Thymus (tissue), 14 donors: ENCODE results near the gene THEM4. TPM values are rescaled to one million over a fixed set of nuclear protein-coding genes. Genes with fewer than 3 reads are reported as not detected.
A peak's percentile ranks its signal among the peaks of the same experiment; 100 is the strongest.

Source experiments
- DNase-seq, 9 donors: peaks; one replicate each; pipeline ENCODE4 v3.0.0-alpha.2; 2013; ENCODE audit warnings: low spot score in 9 of 9, low read depth in 6 of 9, missing footprints in 1 of 9
- H3K27ac ChIP-seq, 2 donors: one replicate each; pipeline ENCODE4 v1.5.1; 2013; ENCODE audit warnings: control low read depth in 1 of 2, low read depth in 1 of 2, low read length in 1 of 2, mild to moderate bottlenecking in 1 of 2, moderate library complexity in 1 of 2
- H3K27me3 ChIP-seq, 2 donors: one replicate each; pipeline ENCODE4 v1.5.1; 2013; ENCODE audit warnings: low read length in 1 of 2; ENCODE audit not compliant: control insufficient read depth in 2 of 2, insufficient read depth in 1 of 2
- H3K36me3 ChIP-seq, 2 donors: one replicate each; pipeline ENCODE4 v1.5.1; 2013; ENCODE audit warnings: low read length in 1 of 2, mild to moderate bottlenecking in 1 of 2, moderate library complexity in 1 of 2; ENCODE audit not compliant: control insufficient read depth in 2 of 2, insufficient read depth in 2 of 2
- H3K4me1 ChIP-seq, 2 donors: one replicate each; pipeline ENCODE4 v1.5.1; 2013; ENCODE audit warnings: low read length in 2 of 2; ENCODE audit not compliant: control insufficient read depth in 2 of 2, insufficient read depth in 2 of 2
- H3K4me3 ChIP-seq, 2 donors: one replicate each; pipeline ENCODE4 v1.5.1; 2013; ENCODE audit warnings: low read length in 2 of 2, control low read depth in 1 of 2, mild to moderate bottlenecking in 1 of 2
- H3K9me3 ChIP-seq, 2 donors: one replicate each; pipeline ENCODE4 v1.5.1; 2013; ENCODE audit warnings: low read length in 1 of 2, mild to moderate bottlenecking in 1 of 2; ENCODE audit not compliant: control insufficient read depth in 2 of 2, insufficient read depth in 1 of 2
- WGBS: extraction: QIAGEN DNeasy Blood & Tissue Kit; methylation state at CpG from one replicate; pipeline ENCODE4 v1.1.7; 2013; 5-methylcytosine and 5-hydroxymethylcytosine counted together
- long read RNA-seq, 10 donors: transcript quantifications; one replicate each; lab custom pipeline, GENCODE V29; 2026
- polyA plus RNA-seq: library from polyadenylated mRNA; stranded (reverse); fragments of 200-250 nt; gene quantifications from one replicate; pipeline ENCODE4 v1.2.3, GENCODE V29; 2013
- total RNA-seq: library from RNA; stranded (reverse); fragments of 120-200 nt; gene quantifications from one replicate; pipeline ENCODE4 v1.2.4, GENCODE V29; 2013
- donor health status: healthy.

The THEM4 gene
- total RNA-seq (6.9 TPM), polyA plus RNA-seq (46.2 TPM)
- long read RNA-seq, donor 1, partial matches to known transcripts, result 0 of 2 reads
- long read RNA-seq, donor 1, other reads (novel, unspliced or antisense), result 0 of 2 reads
- long read RNA-seq, donor 2, partial matches to known transcripts, result 16 of 23 reads
- long read RNA-seq, donor 2, other reads (novel, unspliced or antisense), result 0 of 23 reads
- long read RNA-seq, donor 3, partial matches to known transcripts, result 0 of 10 reads
- long read RNA-seq, donor 3, other reads (novel, unspliced or antisense), result 0 of 10 reads
- long read RNA-seq, donor 4, partial matches to known transcripts, result 0 of 2 reads
- long read RNA-seq, donor 4, other reads (novel, unspliced or antisense), result 0 of 2 reads
- long read RNA-seq, donor 5, partial matches to known transcripts, result 11 of 18 reads
- long read RNA-seq, donor 5, other reads (novel, unspliced or antisense), result 0 of 18 reads
- long read RNA-seq, donor 6, partial matches to known transcripts, result 10 of 17 reads
- long read RNA-seq, donor 6, other reads (novel, unspliced or antisense), result 0 of 17 reads
- long read RNA-seq, donor 7, partial matches to known transcripts, result 0 of 5 reads
- long read RNA-seq, donor 7, other reads (novel, unspliced or antisense), result 0 of 5 reads
- long read RNA-seq, donor 8, partial matches to known transcripts, result 0 of 2 reads
- long read RNA-seq, donor 8, other reads (novel, unspliced or antisense), result 0 of 2 reads
- long read RNA-seq, donor 9, partial matches to known transcripts, result 0 of 3 reads
- long read RNA-seq, donor 9, other reads (novel, unspliced or antisense), result 0 of 3 reads
- long read RNA-seq, donor 10, partial matches to known transcripts, result 0 of 3 reads
- long read RNA-seq, donor 10, other reads (novel, unspliced or antisense), result 0 of 3 reads

GRCh38 chr1:151909167-151910149 is at the start of gene THEM4:
Gene THEM4 (minus strand): TSS chr1:151909511. CDS start chr1:151909458, 53 bp downstream.
- Histone ChIP-seq H3K9me3 (peaks cover 6 to 29% of the 10 kb centered on the region in 2 donors), H3K27me3 (peaks cover 0 to 15% of the 10 kb centered on the region in 2 donors), H3K4me1 (no peaks in the 10 kb centered on the region), H3K27ac (peak within 1 kb of the TSS; percentile 32 to 88), H3K4me3 (peak within 1 kb of the TSS; percentile 56 to 60), H3K36me3 (peaks cover 0 to 6% of the 10 kb centered on the region in 2 donors)
- 6% methylated on average over 73 of the region's 73 CpGs for WGBS
- peak in 7 of 9 donors; percentile 58 to 86 (median 63) for DNase-seq

GRCh38 chr1:151958959-151959358 is 49.6 kb upstream of the THEM4 start:
- no peaks in the 10 kb centered on the region for H3K36me3 ChIP-seq
- no peak overlapping the region for H3K4me3 ChIP-seq
- no peaks in the 10 kb centered on the region for H3K27me3 ChIP-seq
- no peaks in the 10 kb centered on the region for H3K9me3 ChIP-seq
- DNase-seq, result no peak
- no peaks in the 10 kb centered on the region for H3K4me1 ChIP-seq
- H3K27ac ChIP-seq, result no peak overlapping the region
- WGBS, result 93% methylated on average over 2 of the region's 2 CpGs

- H3K36me3 ChIP-seq, result no peaks in the 10 kb centered on the region
- no peaks in the 10 kb centered on the region for H3K4me1 ChIP-seq
- H3K27ac ChIP-seq, result no peak overlapping the region
- no peak for DNase-seq
- no peak overlapping the region for H3K4me3 ChIP-seq
- 96% methylated on average over 3 of the region's 3 CpGs for WGBS
- H3K27me3 ChIP-seq, result no peaks in the 10 kb centered on the region
- no peaks in the 10 kb centered on the region for H3K9me3 ChIP-seq
Measured at GRCh38 chr1:151956957-151957497, 47.7 kb upstream of the THEM4 start.

DNA sequence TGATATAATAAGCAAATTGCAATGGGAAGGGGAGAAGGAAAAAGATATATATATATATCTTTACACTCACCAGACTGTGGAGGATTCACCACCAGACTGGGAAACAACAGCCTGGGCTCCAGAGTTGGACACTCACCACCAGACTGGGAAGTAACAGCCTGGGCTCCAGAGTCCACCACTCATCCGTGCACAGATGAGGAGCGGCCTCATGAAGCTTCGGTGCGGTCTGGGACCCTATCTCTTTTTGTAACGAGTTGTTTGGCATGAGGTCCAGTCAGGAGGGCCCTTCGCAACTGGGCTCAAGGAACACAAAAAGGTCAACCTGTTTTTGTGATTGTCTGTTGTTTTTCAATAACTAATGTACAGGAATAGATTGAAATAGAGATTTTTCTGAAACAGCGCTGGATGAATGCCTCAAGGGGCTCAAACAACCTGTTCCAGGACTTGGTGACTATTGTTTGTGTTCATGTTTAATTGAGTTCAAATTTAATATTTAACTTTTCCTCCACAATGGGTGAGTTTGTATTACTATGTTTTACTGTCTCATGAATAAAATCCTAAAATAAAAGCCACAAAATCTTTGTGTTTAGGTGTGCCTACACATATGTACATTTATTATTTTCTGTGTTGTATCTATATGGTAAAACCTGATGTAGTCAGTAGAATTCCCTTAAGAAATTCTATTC is 44.2 kb upstream of the THEM4 start:
- no peaks in the 10 kb centered on the region for H3K4me1 ChIP-seq
- H3K9me3 ChIP-seq, result no peaks in the 10 kb centered on the region
- no peak overlapping the region for H3K4me3 ChIP-seq
- 97% methylated on average over 7 of the region's 7 CpGs for WGBS
- no peaks in the 10 kb centered on the region for H3K36me3 ChIP-seq
- no peaks in the 10 kb centered on the region for H3K27me3 ChIP-seq
- no peak overlapping the region for H3K27ac ChIP-seq
- DNase-seq, result no peak

DNA sequence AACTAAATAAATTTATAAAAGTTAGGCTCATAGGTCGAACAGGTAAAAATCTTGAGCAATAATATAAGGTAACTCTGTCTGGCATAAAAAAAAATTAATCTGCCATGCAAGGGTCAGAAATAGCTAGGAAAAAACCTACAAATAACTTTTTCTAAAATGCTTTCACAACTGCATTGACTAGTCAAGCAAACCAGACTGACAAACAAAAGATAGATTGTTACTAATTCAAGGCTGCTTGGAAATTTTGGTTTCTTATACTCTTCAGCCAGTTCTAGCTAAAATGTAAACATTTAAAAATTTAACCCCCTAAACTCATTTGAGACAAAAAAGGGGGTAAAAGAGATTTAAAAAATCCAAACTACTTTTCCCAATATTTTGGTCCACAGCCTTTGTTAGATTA is 43.5 kb upstream of the THEM4 start:
- H3K27me3 ChIP-seq, result no peaks in the 10 kb centered on the region
- no peaks in the 10 kb centered on the region for H3K36me3 ChIP-seq
- H3K27ac ChIP-seq, result no peak overlapping the region
- no peak overlapping the region for H3K4me3 ChIP-seq
- WGBS, result 90% methylated on average over 1 of the region's 1 CpG
- no peak for DNase-seq
- no peaks in the 10 kb centered on the region for H3K9me3 ChIP-seq
- H3K4me1 ChIP-seq, result no peaks in the 10 kb centered on the region

GRCh38 chr1:151949371-151950193 is 40.3 kb upstream of the THEM4 start:
- DNase-seq, result no peak
- Histone ChIP-seq H3K27ac (no peak overlapping the region), H3K36me3 (no peaks in the 10 kb centered on the region), H3K4me3 (no peak overlapping the region), H3K9me3 (no peaks in the 10 kb centered on the region), H3K27me3 (no peaks in the 10 kb centered on the region), H3K4me1 (no peaks in the 10 kb centered on the region)
- 97% methylated on average over 18 of the region's 18 CpGs for WGBS

DNA sequence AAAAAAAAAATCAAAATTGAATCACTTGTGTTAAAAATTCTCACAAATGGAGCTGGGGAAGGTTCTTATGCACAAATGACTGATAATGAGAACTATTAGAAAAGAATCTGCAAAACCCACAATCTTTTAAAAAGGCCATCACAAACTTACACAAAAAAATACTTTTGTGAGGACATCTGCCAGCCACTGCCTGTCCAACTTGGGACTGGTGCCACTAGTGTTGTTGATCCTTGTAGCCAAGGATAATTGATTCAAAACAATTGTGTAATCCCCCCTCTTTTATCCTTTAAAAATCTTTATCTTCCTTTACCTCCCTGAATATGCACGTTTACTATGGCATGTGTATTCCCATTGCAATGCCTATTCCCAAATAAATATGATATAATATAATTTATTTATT is 39.2 kb upstream of the THEM4 start:
- no peak overlapping the region for H3K27ac ChIP-seq
- no peaks in the 10 kb centered on the region for H3K9me3 ChIP-seq
- H3K4me1 ChIP-seq, result no peaks in the 10 kb centered on the region
- no peak overlapping the region for H3K4me3 ChIP-seq
- H3K36me3 ChIP-seq, result no peaks in the 10 kb centered on the region
- WGBS, result 90% methylated on average over 1 of the region's 1 CpG
- H3K27me3 ChIP-seq, result no peaks in the 10 kb centered on the region
- no peak for DNase-seq
